Measurements from ENCODE around the gene PHB1.
"Not testable (repeated sequence)": the region's sequence is repeated elsewhere in the genome, so short reads cannot be mapped to it uniquely, and the experiment has no call there.

The PHB1 gene

DNA sequence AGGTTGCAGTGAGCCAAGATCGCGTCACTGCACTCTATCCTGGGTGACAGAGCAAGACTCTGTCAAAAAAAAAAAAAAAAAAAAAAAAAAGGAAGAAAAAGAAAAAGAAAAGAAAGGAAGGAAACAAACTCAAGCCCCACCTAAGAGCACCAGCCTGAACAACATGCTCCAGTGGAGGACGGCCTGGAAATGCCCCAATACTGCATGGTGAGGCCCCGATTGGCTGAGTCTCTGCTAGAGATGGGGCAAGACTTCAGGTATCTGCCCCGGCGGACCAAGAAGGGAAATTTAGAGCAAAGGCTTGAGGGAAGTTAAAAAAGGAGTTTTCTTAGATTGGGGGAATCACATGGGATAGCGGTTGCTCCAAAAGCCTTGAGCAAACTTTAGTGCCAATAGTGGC, 42.3 kb downstream of the PHB1 start:
- DNase-seq, result no peak

DNA sequence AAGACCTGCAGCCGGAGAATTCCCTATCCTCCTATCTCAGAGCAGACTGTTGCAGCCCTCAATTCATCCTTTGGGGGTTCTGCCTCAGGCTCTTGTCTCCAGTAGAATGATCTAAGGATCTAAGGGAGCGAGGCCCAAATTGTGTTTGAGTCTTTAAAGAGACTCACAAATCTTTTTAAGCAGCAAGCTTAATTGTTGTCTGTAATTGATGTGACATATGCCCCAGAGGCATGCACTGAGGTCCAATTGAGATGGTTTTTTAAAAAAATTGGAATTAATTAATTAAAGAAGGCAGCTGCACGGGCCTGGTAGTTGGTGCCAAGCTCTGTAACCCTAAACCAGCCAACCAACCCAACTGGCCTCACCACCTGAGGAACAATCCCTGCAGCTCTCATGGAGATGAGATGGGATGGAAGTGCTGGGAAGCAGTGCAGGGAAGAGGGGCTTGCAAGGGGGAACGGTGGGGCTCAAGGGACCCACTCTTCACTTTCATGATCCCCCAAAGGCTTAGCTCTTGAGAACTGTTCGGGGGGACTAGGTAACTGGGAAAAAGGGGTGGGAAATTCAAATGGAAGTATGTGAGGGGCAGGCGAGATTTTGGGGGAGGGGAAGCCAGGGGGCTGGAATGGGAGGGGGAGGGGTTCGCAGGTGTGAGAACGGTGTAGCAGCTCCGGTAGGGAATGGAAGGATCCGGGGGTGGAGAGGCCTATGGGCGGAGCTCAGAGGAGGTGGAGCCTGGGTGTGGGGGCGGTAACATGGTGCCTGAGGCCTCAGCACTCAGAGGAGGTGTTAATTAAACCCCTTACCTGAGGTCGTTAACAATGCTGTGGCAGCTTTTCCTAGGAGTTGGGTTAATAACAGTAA, 43.5 kb downstream of the PHB1 start:
- DNase-seq, result no peak

DNA sequence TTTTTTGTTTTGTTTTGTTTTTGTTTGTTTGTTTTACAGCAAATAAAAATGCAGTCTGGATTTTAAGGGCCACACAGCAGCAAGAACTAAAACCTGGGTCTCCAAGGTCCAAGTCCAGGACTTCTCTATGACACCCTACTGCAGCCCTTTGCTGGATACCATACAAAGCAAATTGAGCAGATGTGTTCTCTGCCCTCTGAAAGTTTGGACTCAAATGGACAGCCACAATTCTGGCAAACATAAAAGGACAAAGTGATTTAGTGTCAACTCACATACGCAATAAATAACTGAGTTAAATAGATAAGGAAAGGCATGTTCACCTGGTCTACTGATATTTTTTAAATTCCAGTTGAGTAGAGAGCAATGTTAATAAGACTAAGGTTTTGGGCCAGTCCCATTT, 44.9 kb downstream of the PHB1 start:
- no peak for DNase-seq

DNA sequence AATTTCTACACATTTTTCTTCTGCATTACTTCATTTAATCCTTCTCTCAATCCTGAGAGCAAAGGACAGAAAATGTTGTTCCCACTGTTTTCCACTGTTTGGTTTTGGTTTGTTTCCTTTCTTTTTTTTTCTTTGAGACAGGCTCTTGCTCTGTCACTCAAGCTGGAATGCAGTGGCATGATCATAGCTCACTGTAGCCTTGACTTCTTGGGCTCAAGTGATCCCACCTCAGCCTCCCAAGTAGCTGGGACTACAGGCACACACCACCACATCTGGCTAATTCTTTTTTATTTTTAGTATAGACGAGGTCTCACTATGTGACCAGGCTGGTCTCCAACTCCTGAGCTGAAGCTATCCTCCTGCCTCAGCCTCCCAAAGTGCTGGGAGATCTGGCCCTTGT, 45.6 kb downstream of the PHB1 start:
- no peak for DNase-seq

DNA sequence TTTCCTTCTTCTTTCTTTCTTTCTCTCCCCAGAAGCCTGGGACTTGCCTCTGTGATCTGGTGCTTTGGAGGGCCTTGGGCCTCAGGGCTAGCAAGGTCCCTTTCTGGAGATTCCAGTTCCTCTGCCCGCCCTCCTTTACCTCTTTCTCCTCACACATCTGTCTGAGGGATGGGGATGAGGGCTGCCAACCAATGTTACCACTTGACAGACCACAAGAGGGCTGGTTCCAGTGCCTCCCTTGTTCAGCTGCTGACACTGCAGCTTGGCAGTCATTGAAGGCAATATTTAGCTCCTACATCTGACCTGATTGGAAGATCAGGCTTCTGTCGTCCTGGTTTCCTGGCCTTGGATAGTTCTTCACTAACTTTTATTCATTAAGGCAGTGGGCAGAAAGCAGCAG, 49.0 kb downstream of the PHB1 start:
- DNase-seq, result peak; percentile 19 to 29

DNA sequence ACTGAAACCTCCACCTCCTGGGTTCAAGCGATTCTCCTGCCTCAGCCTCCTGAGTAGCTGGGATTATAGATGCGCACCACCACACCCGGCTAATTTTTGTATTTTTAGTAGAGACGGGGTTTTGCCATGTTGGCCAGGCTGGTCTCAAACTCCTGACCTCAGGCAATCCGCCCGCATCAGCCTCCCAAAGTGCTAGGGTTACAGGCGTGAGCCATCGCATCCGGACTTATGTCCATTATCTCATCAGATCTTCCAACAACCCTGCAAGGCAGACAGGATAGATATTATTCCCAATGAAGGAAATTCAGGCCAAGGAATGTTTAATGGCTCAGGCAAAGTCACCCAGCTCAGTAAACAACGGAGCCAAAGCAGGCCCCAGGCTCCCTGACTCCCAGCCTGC, 49.6 kb downstream of the PHB1 start:
- DNase-seq, result not testable (repeated sequence)

DNA sequence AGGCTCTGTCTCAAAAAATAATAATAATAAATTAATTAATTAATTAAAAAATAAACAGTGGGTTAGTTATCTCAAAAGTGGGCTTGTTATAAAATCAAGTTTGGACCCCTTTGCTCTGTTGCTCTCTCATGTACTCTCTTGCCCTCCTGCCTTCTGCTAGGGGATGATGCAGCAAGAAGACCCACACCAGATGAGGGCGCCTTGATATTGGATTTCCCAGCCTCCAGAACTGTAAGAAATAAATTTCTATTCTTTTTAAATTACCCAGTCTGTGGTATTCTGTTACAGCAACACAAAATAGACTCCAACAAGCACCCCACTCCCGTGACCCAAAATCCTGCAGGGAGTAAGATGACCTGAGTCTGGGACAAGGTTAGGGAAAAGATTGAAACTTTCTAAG, 50.6 kb downstream of the PHB1 start:
- no peak for DNase-seq

DNA sequence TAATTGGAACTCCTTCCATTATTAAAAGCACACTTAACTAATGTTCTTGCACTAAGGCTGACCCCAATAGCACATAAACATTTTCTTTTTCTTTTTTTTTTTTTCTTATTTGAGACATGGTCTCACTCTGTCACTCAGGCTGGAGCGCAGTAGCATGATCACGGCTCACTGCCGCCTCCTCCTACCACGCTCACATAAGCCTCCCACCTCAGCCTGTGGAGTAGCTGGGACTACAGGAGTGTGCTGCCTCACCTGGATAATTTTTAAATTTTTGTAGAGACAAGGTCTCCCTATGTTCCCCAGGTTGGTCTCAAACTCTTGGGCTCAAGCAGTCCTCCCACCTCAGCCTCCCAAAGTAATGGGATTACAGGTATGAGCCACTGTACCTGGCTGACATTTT, 51.4 kb downstream of the PHB1 start:
- no peak for DNase-seq

DNA sequence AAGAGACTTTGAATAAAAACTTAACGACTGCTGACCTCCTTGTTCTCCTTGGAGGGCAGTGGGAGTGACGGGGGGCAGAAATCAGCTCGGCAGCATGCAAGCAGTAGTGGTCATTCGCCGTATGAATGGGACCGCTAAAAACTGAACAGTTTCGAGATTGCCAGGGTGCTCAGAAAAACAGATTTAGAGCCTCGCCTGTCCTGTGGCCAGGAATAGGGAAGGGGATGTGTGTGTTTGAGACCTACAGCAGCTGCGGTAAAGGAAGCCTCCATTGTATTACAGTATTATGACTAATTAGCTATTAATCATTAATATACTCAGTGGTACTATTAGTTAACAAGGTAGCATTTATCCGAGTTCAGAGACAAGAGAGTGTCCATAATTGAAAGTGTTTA, 52.0 kb downstream of the PHB1 start:
- no peak for DNase-seq

DNA sequence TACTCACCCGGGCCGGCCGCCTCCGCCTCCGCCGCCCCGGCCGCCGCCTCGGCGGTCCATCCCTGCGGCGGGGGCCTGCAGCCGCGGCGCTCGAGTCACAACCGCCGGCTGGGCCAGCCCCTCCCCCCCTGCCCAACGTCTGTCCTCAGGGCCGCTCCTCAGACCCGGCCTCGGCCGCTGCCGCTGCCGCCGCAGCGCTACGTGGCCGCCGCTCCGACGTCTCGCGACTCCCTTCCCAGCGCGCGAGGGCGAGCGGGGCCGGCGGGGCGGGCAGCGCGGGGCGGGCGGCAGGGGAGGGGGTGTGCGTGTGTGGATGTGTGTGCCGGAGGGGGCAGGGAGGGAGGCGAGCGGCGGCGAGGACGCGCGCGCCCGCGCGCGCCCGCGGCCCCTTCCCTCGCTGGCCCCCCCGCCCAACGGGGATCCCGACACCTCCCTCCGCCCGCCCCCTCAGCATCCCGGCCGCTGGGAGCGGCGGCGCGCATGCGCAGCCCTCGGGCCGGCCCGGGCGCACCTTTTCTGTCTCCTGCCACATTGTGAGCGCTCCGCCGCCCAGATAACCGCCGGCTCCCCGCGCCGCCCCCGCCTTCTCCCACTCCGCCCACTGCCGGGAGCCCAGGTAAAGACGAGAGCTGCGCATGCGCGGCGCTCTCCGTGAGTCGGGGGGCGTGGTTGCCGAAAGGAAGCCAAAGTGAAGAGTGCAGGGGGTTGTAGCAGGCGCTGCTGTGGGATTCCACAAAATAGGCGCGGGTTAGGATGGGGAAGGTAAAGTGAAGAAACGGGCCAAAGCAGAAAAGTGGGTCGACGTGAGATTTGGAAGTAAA, 52.6 kb downstream of the PHB1 start, which contains the start of gene ZNF652:
TSS of gene ZNF652 (minus strand) at position 349 of the 821 bp plus-strand sequence. CDS start 44,525 bp downstream, outside the sequence.
- DNase-seq, result peak; percentile 95

DNA sequence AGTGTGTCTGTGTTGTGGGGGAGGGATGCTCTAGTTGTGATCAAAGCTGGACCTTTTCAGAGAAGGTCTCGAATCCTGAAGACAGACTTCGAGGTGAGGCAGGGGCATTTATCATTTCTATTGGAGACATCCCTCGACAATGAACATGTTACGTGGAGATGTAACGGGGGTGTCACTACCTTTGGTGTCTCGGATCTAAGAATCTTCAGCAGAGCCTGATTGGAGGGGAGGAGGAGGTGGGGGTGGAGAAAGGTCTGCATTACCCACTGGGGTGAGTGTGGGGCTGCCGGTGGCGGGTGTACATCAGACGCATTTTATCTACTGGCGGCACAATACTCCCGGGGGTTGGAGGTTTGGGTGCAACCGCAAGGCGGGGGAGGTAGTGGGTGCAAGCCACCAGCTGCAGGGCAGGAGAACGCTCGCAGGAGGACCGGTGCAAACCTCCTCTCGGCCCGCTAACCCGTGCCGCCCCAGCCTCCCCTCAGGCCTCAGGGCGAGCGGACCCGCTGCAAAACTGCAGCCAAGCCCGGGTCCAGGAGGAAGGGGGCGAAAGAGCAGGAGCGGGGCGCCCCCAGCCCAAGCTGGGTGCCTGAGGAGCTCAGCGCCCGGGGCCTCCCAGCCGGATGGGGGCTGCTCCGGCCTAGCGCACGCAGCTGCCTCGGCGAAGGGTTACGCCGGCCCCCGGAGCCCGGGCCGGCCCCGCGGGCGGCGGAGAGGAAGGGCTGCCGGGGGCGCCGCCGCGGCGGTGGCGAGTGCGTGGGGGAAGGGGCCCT, 53.4 kb downstream of the PHB1 start:
- peak; percentile 72 to 74 for DNase-seq

DNA sequence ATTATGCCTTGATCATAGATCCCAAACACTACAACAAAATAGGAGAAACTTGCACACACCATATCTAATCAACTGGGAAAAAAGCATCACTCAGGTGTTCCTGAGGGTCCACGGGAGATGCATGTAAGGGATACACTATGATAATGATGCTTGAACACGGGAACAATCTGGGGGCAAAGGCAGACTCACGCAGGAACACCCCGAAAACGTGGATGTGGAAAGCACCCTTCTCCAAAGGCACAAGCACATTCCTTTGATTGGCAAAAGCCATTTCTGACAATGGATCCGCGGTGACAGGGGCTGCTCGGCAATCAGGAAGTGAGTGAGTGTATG, 53.9 kb downstream of the PHB1 start:
- DNase-seq, result peak in 1 of 2 experiments; percentile 36

DNA sequence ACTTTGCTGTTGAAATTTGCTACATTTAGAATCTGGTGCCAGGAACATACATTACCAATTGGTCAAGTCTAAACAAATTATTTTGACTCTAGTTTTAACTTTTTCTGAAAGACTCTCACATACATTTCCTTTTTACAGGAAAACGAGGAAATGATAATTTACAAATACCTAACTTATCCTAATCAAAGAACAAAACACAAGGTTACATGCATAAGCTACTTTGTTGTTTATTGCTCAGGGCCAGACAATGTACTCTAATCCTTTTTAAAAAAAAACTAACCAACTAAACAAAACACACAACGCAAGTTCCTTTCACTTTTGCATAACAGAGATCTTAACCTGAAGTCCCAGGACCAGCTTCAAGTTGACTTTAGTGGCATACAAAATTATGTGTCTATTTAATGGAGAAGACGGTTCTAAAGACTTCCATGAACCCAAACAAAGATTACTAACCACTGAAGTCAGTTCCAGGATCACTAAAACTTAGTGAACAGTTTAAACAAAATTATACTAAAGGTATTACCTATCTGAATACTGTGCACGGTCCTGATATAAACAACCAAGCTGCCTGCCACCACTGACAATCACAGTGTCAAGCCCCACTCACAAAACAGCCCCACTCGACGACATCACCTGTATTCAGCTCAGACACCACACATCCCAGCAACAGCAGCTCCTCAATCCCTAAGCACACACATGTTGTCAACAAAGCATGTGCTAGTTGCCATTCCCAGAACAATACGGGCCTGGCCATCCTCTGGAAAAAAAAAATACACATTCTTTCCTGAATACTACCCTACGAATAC, 54.5 kb downstream of the PHB1 start:
- DNase-seq, result no peak

DNA sequence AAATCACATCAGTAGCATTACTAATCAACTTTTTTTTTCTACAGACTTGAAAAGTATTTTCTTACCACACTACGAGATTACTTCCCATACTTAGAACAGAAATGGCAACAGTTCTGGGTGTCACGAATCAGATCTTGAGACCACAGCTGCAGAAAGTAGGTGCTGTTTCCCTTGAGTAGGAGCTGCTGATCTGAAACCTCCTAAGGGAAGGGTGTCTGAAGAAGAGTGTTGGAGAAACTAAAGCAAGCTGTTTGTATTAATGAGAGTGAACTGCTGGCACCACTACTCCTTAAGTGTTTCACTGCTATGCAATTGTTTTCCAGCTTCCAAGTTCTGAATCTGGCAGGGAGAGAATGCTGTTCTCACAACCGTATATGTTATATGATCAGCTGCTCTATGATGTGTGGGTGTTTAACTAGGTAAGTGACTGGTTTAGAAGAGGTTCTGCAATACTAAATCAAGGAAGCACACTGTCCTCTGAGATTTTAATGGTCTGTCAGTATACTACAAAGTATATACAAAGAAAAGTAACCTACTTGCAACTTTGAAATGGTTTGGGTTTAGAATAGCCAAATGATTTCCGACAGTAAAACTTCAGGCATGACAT, 55.9 kb downstream of the PHB1 start:
- no peak for DNase-seq

DNA sequence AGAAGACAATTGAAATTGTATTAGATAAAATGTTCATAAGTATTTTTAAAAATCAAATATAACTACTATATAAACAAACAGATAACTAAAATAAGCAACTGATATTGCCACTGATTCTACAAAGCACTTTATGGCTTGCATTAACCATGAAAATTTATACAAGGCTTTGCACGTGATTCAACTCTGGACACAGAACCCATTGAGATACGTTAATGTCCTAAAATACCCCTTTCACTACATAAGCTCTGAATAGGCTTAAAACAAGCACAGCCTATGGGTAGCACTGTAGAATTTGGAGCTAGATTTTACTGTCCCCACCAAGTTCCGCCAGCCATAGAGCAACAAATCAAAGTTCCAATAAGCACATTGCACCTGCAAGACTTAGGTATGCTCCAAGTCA, 57.2 kb downstream of the PHB1 start:
- DNase-seq, result no peak

DNA sequence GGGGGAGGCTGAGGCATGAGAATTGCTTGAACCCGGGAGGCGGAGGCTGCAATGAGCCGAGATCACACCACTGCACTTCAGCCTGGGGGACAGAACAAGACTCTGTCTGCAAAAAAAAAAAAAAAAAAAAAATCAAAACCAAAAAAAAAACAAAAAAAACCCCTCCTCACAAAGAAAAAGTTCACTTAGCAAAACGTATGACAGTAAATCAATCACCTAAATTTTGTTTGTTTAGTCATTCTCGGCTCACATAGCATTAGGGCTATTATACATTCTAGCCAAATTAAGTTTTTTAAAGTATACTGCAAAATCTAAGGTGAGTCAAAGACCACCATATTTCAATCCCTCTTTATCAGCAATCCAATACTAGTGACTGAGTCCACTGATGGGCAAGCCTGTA, 58.4 kb downstream of the PHB1 start:
- no peak for DNase-seq
